HepG2 (cell line): ENCODE data around the gene AUTS2. TPM values are rescaled to one million over a fixed set of nuclear protein-coding genes. Genes with fewer than 3 reads are reported as not detected.

Experiments
- AHR ChIP-seq: IDR thresholded peaks from 2 replicates; pipeline ENCODE4 v1.6.1; 2018; ENCODE audit warnings: missing genetic modification reagents, missing compliant biosample characterization
- ELF1 ChIP-seq: sonication (generic); formaldehyde crosslinking; IDR thresholded peaks from 2 replicates; pipeline ENCODE4 v1.4.0; 2020; ENCODE audit warnings: missing genetic modification reagents
- THAP11 ChIP-seq: IDR thresholded peaks from 2 replicates; pipeline ENCODE4 v1.6.1; 2016; ENCODE audit warnings: missing biosample characterization, missing genetic modification reagents
- ZHX1 ChIP-seq: sonication (generic); formaldehyde crosslinking; IDR thresholded peaks from 2 replicates; pipeline ENCODE4 v1.8.1; 2022; ENCODE audit warnings: low read depth, mild to moderate bottlenecking, missing genetic modification reagents
- ZNF253 ChIP-seq: sonication (generic); formaldehyde crosslinking; IDR thresholded peaks from 2 replicates; pipeline ENCODE4 v1.8.0; 2022; ENCODE audit warnings: mild to moderate bottlenecking, missing genetic modification reagents, borderline replicate concordance
- ZNF274 ChIP-seq: sonication (generic); formaldehyde crosslinking; IDR thresholded peaks from 2 replicates; pipeline ENCODE4 v1.5.1; 2020; ENCODE audit warnings: mild to moderate bottlenecking, missing genetic modification reagents
- polyA plus RNA-seq, 8 experiments: library from polyadenylated mRNA; depleted of rRNA in 3 of 8; stranded (reverse) in 7 of 8; unstranded in 1 of 8; fragments of >200 nt; fragmentation: Illumina TruSeq in 4 of 8; extraction: Trizol in 4 of 8; gene quantifications; 2 replicates each; pipeline versions ENCODE4 v1.2.1 to v1.2.3, GENCODE V29; 2011 to 2016; ENCODE audit warnings: low read depth in 4 of 8, missing spikeins in 1 of 8, mixed read lengths in 1 of 8; ENCODE audit not compliant: insufficient read depth in 1 of 8
- total RNA-seq, 5 experiments: library from RNA; depleted of rRNA; stranded (reverse); fragments of >200 nt; fragmentation: Illumina TruSeq; extraction: Trizol; gene quantifications; 2 replicates each; pipeline ENCODE4 v1.2.3, GENCODE V29; 2016; ENCODE audit warnings: low read depth in 1 of 5
- TF ChIP-seq, protein P1 (sequence below): sonication (generic); formaldehyde crosslinking; IDR thresholded peaks from 2 replicates; pipeline ENCODE4 v1.8.0; 2022; ENCODE audit warnings: missing genetic modification reagents, mild to moderate bottlenecking, moderate library complexity, borderline replicate concordance
- TF ChIP-seq, protein P2 (sequence below): IDR thresholded peaks from 2 replicates; pipeline ENCODE4 v1.6.1; 2018; ENCODE audit warnings: missing genetic modification reagents, mild to moderate bottlenecking, missing compliant biosample characterization

AUTS2 gene
- total and polyA plus RNA-seq, 2 of the 13 experiments (the other 11 are each of a cell fraction or from before 2014, with no cell fraction given) = 0.38 TPM; not detected in 1

DNA sequence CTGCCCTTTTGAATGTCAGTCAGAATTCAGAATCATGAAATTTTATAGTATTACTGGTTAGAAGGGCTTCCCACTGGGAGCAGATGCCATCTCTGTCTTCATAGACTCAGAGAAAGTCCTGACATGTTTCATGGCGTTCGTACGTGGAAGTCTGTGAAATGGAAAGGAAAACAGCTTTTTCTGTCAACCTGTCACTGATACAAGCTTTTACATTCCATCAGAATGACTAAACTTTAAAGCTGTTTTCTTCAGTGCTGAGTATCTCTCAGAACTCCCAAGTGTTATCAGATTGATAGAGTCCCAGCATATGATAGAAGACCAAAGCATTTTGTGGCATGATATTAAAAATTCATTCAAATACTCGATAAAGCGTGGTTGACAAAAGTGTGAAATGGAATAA lies 807.0 kb downstream of the AUTS2 start (continued):
- TF ChIP-seq ZHX1 (CRISPR knock-in tag) (no peak), THAP11 (CRISPR knock-in tag) (no peak), AHR (no peak), ZNF253 (CRISPR knock-in tag) (no peak), ELF1 (CRISPR knock-in tag) (no peak), ZNF274 (no peak)
- TF ChIP-seq, protein P1, sequence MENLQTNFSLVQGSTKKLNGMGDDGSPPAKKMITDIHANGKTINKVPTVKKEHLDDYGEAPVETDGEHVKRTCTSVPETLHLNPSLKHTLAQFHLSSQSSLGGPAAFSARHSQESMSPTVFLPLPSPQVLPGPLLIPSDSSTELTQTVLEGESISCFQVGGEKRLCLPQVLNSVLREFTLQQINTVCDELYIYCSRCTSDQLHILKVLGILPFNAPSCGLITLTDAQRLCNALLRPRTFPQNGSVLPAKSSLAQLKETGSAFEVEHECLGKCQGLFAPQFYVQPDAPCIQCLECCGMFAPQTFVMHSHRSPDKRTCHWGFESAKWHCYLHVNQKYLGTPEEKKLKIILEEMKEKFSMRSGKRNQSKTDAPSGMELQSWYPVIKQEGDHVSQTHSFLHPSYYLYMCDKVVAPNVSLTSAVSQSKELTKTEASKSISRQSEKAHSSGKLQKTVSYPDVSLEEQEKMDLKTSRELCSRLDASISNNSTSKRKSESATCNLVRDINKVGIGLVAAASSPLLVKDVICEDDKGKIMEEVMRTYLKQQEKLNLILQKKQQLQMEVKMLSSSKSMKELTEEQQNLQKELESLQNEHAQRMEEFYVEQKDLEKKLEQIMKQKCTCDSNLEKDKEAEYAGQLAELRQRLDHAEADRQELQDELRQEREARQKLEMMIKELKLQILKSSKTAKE (CRISPR knock-in tag) = no peak
- TF ChIP-seq, protein P2, sequence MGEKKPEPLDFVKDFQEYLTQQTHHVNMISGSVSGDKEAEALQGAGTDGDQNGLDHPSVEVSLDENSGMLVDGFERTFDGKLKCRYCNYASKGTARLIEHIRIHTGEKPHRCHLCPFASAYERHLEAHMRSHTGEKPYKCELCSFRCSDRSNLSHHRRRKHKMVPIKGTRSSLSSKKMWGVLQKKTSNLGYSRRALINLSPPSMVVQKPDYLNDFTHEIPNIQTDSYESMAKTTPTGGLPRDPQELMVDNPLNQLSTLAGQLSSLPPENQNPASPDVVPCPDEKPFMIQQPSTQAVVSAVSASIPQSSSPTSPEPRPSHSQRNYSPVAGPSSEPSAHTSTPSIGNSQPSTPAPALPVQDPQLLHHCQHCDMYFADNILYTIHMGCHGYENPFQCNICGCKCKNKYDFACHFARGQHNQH = no peak
